Stimulated activated CD8-positive, alpha-beta memory T cell treated with anti-CD3 and anti-CD28 coated beads, Interleukin-7, amount 100 ng/mL, for 4 hours (primary cell): Measurements from ENCODE around the gene C16orf96.

ENCODE experiments used
- DNase-seq, 2 donors: peaks; one replicate each; pipeline ENCODE4 v3.0.0-alpha.2; 2020; ENCODE audit warnings: low read depth in 2 of 2

Gene C16orf96

DNA sequence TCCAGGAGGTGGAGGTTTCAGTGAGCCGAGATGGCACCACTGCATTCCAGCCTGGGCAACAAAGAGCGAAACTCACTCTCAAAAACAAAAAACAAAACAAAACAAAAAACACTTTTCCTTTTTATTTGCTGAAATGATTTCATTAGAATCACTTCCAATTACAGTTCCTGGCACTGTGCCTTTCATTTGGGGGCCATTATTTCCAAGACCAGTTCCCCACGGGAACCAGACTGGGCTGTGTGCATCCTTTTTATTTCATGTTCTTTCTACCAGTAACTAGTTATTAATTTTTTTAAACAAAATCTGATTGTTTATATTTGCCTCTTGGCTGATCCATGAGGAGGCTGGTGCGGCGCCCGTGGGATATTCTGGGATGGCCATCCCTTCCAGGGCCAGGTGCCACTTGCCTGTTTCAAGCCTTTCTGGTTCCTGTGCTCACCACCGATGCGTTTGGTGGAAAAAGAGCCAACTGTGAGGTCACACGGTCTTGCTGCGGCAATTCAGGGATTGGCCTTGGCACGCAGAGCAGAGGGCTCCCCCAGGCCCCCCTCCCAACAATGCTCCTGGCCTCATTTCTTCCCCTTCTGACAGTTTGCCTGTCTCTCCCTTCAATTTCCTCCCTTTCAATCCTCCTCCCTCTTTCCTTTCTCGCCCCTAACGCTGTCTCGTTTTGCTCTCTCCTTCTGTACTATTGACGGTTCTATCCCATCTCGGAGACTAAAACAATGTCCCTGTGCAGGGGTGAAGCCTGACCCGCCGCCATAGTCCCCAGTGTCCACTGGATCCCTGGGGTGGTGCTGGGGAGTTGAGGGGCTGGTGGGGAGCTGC is 45.1 kb downstream of the C16orf96 start:
- DNase-seq: no peak

DNA sequence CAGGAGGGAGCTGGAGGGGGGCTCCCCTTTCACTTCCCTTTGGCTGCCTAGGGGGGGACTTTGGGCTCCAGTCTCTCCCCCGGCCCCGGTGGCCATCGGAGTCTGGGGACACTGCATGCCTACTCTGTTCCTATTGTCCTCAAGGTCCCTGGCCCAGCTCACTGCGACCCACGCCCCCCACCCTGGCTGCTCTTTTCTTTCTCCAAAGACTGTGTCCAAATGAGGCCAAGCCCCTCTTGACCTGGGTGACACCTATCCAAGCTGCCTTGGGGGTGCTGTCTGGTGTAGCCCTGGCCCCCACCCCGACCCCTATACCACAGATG is 45.7 kb downstream of the C16orf96 start:
- DNase-seq: no peak

DNA sequence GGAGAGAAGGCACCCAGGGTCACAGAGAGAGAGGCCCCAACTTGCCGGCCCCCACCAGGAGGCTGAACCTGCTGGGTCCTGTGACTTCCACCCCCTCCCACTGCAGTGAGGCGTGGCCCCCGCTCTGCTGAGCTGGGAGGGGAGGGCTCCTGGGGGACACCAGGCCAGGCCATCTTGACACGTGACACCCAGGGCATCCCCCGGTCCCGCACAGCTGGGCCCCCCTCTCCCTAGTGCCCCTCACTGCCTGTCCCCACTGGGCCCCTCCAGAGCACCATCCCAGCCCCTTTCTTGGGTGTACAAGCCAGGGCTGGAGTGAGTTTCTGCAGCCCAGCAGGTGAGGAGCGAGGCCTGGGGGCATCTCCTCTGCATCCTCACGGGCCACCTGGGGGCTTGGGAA is 46.2 kb downstream of the C16orf96 start:
- no peak for DNase-seq

DNA sequence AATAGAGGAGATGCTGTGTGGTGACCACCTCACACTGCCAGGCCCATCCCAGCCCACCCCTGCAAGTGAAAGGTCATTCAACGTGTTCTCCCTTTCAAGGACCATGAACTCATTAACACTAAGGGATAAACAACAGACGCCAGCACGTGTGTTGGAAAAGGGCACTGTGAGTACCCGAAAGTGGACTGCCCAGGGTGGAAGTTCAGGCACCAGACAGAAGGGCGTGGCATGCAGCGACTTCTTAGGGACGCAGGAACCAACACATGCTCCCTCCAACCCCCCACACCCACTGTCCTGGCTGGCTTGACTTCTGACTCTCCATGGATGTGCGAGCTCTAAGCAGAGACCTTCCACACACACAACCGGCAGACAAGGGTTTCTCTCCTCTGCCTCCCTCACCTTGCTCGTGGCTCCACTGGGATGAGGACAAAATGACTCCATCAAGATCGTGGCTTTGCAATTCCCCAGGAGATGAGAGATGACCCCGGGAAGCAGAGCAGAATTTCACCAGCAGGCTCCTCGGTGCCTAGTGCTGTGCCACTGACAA is 47.6 kb downstream of the C16orf96 start:
- no peak for DNase-seq

DNA sequence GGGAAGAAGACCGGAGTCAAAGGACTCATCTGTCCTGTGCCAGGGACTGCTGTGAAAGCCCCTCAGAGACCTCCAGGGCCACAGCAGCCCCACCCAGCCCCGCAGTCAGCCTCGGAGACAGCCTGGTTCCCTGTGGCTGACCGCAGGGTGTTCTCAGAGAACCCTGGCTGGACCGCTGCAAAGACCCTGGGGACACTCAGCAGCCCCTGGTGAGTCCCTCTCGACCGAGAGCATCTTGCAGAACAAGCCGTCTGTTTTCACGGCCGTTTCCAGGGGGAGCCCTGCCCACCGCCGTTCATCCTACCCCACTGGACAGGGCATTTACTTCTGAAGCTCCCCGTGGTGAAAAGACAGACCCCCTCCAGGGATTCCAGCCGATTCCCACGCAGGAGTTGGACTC is 48.3 kb downstream of the C16orf96 start:
- DNase-seq: no peak

DNA sequence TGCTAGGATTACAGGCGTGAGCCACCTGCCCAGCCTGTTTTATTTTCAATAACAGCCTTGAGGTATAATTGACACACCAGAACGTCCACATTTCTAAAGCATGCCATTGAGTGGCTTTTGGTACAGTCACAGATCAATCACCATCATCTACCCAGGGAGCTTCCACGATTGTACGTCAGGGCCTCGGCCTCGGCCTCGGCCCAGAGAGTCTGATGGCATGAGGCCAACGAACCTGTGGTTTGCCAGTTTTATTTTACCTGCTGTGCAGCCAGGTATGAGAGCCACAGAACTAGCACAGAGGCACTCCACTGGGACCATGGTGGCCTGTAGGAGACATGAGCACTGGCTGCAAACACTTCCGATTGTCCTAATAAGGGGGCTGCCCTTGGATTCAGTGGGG is 50.2 kb downstream of the C16orf96 start:
- no peak for DNase-seq

DNA sequence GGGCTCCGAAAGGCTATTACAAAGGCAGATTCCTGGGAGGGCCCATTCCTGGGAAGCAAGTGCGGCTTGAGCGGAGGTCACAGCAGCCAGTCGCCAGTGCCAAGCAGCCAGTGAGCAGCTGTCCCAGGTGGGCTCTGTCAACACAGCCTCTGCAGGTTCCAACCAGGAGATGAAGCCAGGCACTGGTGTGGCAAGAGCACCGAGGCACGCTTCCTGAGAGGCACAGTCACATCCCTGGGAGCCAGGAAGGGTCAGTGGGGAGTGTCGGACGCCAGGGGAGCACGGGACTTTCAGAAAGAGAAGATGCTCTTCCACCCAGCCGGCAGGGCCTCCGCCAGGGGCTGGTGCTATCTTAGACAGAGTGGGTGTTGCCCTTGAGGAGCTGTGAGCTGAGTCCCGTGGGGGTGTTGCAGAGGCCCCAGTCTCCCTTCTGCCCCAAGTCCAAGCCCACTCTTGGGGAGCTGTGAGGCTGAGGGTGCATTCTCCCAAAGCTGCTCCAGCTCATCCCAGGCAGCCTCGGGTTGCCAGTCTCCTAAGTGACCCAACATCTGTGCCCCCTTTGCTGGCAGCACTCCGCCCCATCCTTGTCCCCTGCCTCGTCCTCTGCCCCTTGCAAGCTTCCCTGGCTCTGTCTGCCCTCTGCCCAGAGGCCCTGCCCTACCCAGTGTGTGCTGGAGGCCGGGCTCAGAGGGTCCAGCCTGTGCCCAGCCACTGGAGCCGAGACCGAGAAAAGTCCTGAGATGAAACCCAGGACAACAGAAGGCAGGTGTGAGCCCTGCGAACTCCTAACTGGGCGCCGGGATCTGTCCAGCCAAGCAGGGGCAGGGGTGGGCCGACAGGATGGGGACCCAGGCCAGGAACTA is 51.9 kb downstream of the C16orf96 start:
- no peak for DNase-seq

DNA sequence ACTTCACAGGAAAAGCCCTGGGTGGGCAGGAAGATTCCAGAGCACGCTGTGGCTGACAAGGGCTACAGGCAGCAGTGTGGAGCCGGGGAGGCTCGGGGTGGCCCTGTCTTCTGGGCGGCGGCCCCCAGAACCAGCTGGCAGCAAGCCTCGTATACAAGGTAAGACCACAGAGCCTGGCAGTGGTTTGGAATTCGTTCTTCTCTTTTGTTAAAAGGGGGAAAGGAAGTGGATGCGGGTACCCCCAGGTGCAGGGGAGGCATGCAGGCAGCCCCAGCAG is 52.5 kb downstream of the C16orf96 start:
- no peak for DNase-seq

DNA sequence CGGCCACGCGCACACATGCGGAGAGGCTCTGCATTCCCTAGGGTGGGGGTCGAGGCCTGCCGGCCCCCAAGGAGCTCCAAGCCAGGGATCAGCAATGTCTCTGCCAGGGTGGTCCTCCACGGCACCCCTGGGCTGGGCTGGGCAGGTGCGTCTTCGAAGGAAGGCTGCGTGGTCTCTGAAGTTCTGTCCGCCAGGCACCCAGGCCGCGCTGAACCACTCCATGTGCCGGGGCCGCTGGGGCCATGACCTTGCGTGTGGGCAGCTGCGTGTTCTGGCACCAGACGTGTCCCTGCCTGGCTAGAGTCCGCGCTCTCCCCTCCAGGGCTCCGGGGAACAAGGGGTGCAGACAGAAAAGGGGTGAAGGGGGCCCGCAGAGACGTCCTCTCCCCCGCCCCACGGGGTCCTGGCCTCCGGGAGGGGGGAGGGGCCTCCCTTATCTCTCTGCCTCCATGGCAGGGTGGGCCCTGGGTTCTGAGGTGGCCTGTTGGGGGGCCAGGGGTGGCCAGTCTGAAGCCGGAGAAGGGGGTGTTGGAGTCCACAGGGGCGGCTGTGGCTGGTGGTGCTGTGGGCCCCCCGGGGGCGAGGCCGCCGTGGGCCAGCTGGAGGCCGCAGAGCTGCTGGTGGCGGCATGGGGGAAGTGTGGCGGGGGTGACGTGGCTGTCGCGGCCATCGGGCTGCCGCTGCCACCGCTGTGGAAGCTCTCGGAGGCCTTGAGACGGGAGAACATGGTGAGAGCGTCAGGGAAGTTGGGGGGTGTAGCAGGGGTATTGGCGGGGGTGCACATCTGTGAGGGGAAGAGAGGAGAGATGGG is 53.3 kb downstream of the C16orf96 start:
- no peak for DNase-seq

DNA sequence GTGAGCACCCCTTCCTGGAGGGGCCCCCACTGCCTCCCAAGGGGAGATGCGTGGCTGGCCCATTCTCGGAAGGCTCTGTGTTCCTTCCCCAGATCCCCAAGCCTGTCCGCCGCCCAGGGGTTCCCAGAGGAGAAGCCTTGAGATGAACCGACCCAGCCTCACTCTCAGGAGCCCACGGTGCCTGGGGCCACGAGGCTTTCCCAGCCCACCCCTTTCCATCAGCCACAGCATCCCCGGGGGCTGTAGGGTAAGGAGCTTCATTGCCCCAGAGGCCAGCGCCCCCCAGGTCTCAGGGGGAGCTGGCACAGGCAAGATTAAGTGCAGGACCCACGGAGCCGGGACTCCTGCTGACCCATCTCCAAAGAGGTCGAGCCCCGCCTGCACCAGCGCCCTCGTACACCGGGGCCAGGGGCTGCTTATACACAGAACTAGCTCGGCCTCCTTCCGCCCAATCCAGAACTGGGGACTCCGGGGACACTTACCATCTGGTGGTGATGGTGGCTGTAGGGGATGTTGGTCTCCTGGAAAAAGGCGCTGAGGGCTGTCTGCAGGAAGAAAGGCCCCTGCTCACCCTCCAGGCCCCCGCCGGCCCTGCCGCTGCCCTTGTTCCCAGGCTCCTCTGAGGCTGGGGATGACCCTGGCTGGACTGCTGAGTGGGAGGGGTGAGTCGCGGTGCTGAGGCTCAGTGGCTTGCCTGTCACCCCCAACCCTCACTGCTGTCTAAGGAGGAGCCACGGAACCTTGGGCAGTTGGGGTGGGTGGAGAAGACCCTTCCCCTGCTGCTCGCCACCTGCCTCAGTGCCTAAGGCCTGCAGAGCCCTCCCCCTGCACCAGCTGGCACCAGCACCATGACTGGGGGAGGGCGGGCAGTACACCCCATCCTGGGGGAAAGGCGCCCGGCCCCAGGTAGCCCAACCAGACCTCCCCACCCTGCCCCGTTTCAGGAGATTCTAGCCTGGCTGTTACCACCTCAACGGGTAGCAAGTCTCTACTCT is 54.2 kb downstream of the C16orf96 start:
- DNase-seq: no peak

DNA sequence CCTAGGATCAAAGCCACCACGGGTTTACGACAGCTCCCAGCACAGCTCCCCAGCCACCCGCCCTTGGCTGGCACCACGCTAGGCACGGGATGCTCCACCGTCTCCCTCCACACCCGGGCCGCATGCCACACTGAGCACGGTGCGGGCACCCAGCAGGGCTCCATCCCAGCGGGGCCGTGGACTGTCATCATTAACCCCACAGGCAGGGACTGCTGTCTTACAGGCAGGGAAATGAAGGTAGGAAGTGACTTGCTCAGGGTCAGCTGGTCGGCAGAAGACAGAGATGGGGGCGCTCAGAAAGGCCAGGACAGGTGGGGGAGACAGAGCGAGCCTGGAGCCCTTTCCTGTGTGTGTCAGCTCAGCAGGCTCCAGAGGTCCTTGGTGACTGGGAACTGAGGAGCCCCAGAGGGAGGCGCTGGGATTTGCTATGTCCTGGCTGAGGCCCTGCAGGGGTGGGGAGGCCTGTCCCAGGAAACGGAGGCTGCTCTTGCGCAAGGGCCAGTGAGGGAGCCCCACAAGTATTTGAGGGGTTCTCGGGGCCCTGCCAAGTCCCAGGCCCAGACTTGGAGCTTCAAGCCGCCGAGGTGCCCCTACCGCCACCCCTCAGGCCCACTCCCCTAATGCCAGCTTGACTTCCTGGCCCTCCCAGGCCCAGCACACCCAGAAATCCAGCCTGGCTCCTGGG is 55.3 kb downstream of the C16orf96 start:
- DNase-seq: no peak

DNA sequence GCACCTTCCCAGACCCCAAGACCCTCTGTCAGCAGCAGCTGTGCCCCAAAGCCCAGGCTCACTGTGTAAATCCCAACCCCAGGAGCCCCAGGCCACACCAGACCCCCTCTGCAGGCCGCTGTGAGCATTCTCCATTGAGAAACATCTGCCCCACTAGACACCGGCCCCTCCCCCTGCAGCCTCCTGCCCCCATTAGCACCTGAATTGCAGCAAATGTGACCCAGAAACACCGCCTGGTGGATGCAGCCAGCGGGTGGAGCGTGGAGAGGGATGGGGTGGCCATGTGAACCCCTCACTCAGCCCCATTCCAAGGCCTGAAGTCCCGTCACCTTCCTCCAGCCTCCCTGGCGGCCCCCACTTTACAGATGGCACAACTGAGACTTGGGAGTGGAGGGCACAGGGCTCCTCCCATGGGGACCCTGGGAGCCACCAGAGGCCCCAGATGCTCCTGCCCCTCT is 56.4 kb downstream of the C16orf96 start:
- DNase-seq: no peak

DNA sequence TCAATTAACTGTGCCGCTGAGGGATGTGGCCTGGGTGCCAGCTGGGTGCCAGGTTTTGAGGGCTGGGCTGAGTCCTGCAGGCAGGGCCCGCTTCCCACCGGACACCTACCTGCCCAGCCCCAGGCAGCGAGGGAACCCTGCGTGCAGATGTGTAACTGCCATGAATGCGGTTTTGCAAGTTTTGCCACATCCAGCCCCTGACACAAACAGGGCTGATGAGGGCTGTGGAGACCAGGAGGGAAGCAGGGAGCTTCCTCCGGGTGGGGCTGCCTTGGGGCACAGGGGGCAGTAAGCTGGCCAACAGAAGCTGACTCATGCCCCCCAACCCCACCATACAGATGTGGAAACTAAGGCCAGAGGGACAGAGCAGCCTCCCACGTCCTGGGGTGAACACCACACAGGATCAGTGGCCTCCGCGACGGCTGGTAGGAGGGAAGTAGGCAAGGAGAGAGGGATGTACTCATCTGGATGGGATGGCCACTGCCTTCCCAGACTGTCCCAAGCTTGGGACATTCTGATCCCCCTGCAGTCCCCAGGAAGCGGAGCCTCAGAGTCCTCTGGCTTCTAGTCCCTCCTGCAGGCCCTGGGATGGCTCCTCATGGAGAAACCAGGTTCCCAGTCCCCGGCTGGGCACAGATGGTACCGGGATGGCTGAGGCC is 57.0 kb downstream of the C16orf96 start:
- no peak for DNase-seq

DNA sequence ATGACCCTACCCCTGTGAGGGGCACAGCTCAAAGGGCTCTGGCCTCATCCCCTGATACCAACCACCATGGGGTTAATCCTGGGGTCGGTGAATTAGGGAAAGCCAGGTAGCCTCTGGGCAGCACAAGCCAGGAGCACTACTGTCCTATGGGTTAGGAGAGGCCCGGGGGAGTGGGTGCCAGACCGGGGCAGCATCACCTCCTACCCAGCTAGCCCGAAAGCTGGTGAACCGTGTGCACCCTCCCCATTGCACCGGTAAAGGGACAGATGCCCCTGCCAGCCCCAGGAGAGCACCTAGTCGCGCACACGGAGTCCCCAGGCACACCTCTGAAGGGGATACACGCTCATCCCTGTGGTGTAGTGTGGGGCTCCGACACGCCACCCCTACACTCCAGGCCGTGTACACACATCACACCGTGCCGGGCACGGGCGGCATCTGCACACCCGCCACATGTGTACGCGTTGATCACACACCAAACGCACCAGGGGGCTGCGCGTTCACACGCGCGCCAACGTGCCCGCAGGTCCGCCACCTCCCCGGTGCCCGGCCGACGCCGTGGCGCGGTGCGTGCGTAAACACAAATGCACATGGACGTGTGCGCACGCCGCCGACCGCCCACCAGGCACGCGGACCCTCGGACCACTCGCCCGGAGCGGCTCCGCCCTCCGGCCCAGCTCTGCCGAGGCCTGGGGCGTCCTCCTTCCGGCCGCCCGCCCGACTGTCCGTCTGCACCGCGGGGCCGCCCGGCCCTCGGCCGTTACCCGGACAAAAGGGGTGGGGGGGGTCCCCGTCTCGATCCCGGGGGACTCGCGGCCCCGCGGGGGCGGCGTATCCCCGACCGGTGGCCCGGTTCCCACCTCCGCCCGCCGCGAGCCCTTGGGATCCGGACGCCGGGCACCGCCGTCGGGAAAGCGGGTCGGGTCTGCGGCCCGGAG is 57.8 kb downstream of the C16orf96 start:
- DNase-seq: peak in 1 of 2 donors; percentile 18

DNA sequence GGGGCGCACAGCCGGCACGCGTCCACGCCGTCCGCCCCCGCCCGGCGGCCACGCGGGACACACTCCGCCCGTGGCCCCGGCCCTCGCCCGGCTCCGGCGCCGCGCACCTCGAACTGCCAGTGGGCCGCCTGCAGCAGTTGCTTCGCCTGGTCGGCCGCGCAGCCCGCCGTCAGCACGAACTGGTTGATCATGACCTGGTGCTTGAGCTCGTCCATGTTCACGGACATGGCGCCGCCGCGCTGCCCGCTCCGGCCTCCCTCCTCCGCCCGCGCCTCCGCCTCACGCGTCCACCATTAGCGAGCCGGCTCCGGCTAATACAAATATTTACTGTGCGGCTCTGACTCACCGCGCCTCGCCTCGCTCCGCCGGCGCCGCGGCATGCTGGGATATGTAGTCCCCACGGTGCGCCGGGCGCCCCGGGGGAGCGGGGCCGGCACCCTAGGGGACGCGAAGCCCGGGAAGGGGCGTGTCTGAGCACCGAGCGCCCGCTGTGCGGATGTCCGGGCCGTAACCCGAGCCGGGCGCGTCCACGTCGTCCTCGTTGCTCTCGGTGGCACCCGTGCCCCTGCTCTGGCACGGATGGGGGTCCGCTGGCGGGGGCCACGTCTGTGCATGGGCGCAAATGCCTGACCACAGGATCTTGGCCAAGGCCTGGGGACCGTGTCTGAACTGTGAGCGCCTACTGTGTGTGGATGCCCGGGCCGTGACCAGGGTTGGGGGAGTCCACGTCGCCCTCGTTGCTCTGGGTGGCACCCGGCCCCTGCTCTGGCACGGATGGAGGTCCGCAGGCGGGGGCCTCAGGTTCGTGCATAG is 58.6 kb downstream of the C16orf96 start, which contains the start of gene UBALD1:
Gene UBALD1, minus strand, starts transcription at position 318 of the 813 bp plus-strand sequence. Its CDS starts 91 bp downstream, at position 227.
- peak; percentile 53 to 75 for DNase-seq

DNA sequence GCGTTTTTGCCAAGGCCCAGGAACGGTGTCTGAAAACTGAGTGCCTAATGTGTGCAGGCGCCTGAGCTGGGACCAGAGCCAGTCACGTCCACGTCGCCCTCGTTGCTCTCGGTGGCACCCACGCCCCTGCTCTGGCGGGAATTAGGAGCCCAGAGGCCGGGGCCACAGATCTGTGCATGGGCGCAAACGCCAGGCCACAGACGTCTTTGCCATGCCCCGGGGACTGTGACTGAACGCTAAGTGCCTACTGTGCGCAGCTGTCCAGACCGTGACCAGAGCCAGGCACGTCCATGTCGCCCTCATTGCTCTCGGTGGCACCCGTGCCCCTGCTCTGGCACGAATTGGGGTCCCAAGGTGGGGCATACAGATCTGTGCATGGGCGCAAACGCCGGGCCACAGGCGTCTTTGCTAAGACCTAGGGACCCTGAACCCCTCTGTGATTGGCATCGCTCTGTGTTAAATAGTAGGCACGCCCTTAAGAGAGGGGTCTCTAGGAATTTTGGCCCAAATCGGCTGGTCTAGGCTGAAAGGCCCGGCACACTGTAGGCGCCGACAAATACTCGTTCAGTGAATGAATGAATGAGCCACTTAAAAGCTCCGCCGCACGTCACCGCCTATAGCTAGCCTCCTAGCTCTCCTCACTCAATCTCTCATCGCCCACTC is 59.4 kb downstream of the C16orf96 start:
- DNase-seq: no peak
